Vagina (tissue), 2 donors: ENCODE results near the gene PKDCC.
A peak's percentile ranks its signal among the peaks of the same experiment; 100 is the strongest.

ENCODE experiments used
- CTCF ChIP-seq, 3 experiments: fragments of 450-650 bp in 2 of 3; fragments of 200-600 bp in 1 of 3; sonication (generic) in 1 of 3; IDR thresholded peaks; one replicate each; pipeline ENCODE4 v1.5.1; 2017 to 2019; ENCODE audit warnings: antibody characterized with exemption in 3 of 3, mild to moderate bottlenecking in 2 of 3, moderate library complexity in 2 of 3
- POLR2A ChIP-seq, 2 donors: fragments of 450-650 bp; IDR thresholded peaks; one replicate each; pipeline ENCODE4 v1.6.1; 2017; ENCODE audit warnings: antibody characterized with exemption in 2 of 2, mild to moderate bottlenecking in 2 of 2, moderate library complexity in 2 of 2
- POLR2AphosphoS5 ChIP-seq, 2 donors: sonication (generic); formaldehyde crosslinking; IDR thresholded peaks; one replicate each; pipeline ENCODE4 v1.9.0; 2017; ENCODE audit warnings: antibody characterized with exemption in 2 of 2, mild to moderate bottlenecking in 2 of 2, low read depth in 1 of 2; ENCODE audit not compliant: insufficient read depth in 1 of 2

GRCh38 chr2:42060718-42061619 is 13.1 kb downstream of the PKDCC start:
- TF ChIP-seq CTCF (IDR thresholded peaks at IDR 0.05) (no peak), POLR2AphosphoS5 (IDR thresholded peaks at IDR 0.05; ENCODE audit: insufficient read depth in 1 of 2, low read depth in 1 of 2) (peak; percentile 28 to 38), POLR2A (IDR thresholded peaks at IDR 0.05) (no peak)
